ENCODE measurements around the gene PBLD. TPM values are rescaled to one million over a fixed set of nuclear protein-coding genes. Genes with fewer than 3 reads are reported as not detected.
"Not testable (repeated sequence)": the region's sequence is repeated elsewhere in the genome, so short reads cannot be mapped to it uniquely, and the experiment has no call there.

Gene PBLD
- total RNA-seq, 1 donor from 2014 or later: 8.9 TPM

GRCh38 chr10:68331455-68332258 is 1.1 kb downstream of the PBLD start, which contains the start of gene HNRNPH3:
TSS of gene HNRNPH3 (plus strand) at chr10:68332064. CDS start at chr10:68337222, 5,158 bp downstream.
- peak; percentile 99 for DNase-seq (ENCODE audit: low spot score)

- no peak for DNase-seq (ENCODE audit: low spot score)
Observed at GRCh38 chr10:68330852-68331454, 1.8 kb downstream of the PBLD start.

- no peak for DNase-seq (ENCODE audit: low spot score)
Observed at GRCh38 chr10:68329506-68329861, 3.2 kb downstream of the PBLD start.

GRCh38 chr10:68327889-68328786 is 4.6 kb downstream of the PBLD start:
- DNase-seq (ENCODE audit: low spot score): peak; percentile 78

- DNase-seq (ENCODE audit: low spot score): not testable (repeated sequence)
Observed at GRCh38 chr10:68324396-68324795, 8.3 kb downstream of the PBLD start.

- DNase-seq (ENCODE audit: low spot score): no peak
Observed at GRCh38 chr10:68318331-68319059, 14.2 kb downstream of the PBLD start.

- no peak for DNase-seq (ENCODE audit: low spot score)
Observed at GRCh38 chr10:68315582-68315981, 17.1 kb downstream of the PBLD start.

GRCh38 chr10:68314930-68315329 is 17.8 kb downstream of the PBLD start:
- not testable (repeated sequence) for DNase-seq (ENCODE audit: low spot score)

- DNase-seq (ENCODE audit: low spot score): no peak
Observed at GRCh38 chr10:68310531-68310930, 22.2 kb downstream of the PBLD start.

- DNase-seq (ENCODE audit: low spot score): no peak
Observed at GRCh38 chr10:68305854-68306253, 26.9 kb downstream of the PBLD start.

- DNase-seq (ENCODE audit: low spot score): no peak
Observed at GRCh38 chr10:68303849-68304412, 28.8 kb downstream of the PBLD start.

GRCh38 chr10:68302871-68303270 is 29.9 kb downstream of the PBLD start:
- no peak for DNase-seq (ENCODE audit: low spot score)

- DNase-seq (ENCODE audit: low spot score): no peak
Observed at GRCh38 chr10:68302503-68302823, 30.3 kb downstream of the PBLD start.

GRCh38 chr10:68301790-68302502 is 30.8 kb downstream of the PBLD start:
- peak; percentile 57 for DNase-seq (ENCODE audit: low spot score)

- no peak for DNase-seq (ENCODE audit: low spot score)
Observed at GRCh38 chr10:68301301-68301700, 31.4 kb downstream of the PBLD start.

GRCh38 chr10:68296843-68297663 is 35.7 kb downstream of the PBLD start:
- peak; percentile 60 for DNase-seq (ENCODE audit: low spot score)

GRCh38 chr10:68290736-68291135 is 42.0 kb downstream of the PBLD start:
- no peak for DNase-seq (ENCODE audit: low spot score)

GRCh38 chr10:68288717-68289116 is 44.0 kb downstream of the PBLD start:
- DNase-seq (ENCODE audit: low spot score): no peak

Data from umbilical cord (tissue), 2 donors.